Measurements from ENCODE around the gene SOD3. TPM values are rescaled to one million over a fixed set of nuclear protein-coding genes. Genes with fewer than 3 reads are reported as not detected.

SOD3 gene
- total RNA-seq, 1 experiment from 2014 or later, result 4.1 TPM

- no peak for TF ChIP-seq ZBTB43 (CRISPR knock-in tag; IDR thresholded peaks at IDR 0.05)
- TF ChIP-seq HMGXB4 (CRISPR knock-in tag; IDR thresholded peaks at IDR 0.05), result no peak
- TF ChIP-seq MYBL2 (CRISPR knock-in tag; IDR thresholded peaks at IDR 0.05), result no peak
- TF ChIP-seq OVOL2 (CRISPR knock-in tag; IDR thresholded peaks at IDR 0.05; ENCODE audit: borderline replicate concordance), result no peak
Measured at GRCh38 chr4:24810871-24811631, 15.7 kb downstream of the SOD3 start (continued).

- POLR2A ChIA-PET, result no interaction called here
- no peak overlapping the region for H3K27ac Mint-ChIP-seq
- DNase-seq (ENCODE audit: low spot score) (no peak), ATAC-seq (no peak)
- H3K27me3 Mint-ChIP-seq (ENCODE audit: low read depth), result peaks cover 7% of the 10 kb centered on the region; the same call in 1 of the 2 replicates
- H3K4me3 Mint-ChIP-seq, result no peak overlapping the region
- CTCF ChIA-PET, result no interaction called here
- peaks cover 8% of the 10 kb centered on the region for H3K4me1 Mint-ChIP-seq
- no peak for TF ChIP-seq JAZF1 (CRISPR knock-in tag; IDR thresholded peaks at IDR 0.05)
- TF ChIP-seq CREM (CRISPR knock-in tag; IDR thresholded peaks at IDR 0.05), result no peak
- no peak for TF ChIP-seq ZNF317 (CRISPR knock-in tag; IDR thresholded peaks at IDR 0.05; ENCODE audit: borderline replicate concordance, low read depth)
- TF ChIP-seq SMAD3 (CRISPR knock-in tag; IDR thresholded peaks at IDR 0.05; ENCODE audit: borderline replicate concordance), result no peak
- peaks cover 9% of the 10 kb centered on the region for H3K9me3 Mint-ChIP-seq
- peaks cover 7% of the 10 kb centered on the region for H3K36me3 Mint-ChIP-seq
Measured at GRCh38 chr4:24813732-24814131, 18.4 kb downstream of the SOD3 start.

GRCh38 chr4:24816797-24817196, 21.4 kb downstream of the SOD3 start:
- CTCF ChIA-PET, result no interaction called here
- peaks cover 8% of the 10 kb centered on the region for H3K9me3 Mint-ChIP-seq
- no peak overlapping the region for H3K4me3 Mint-ChIP-seq
- ATAC-seq (no peak), DNase-seq (ENCODE audit: low spot score) (no peak)
- peaks cover 7% of the 10 kb centered on the region; the same call in 1 of the 2 replicates for H3K27me3 Mint-ChIP-seq (ENCODE audit: low read depth)
- H3K27ac Mint-ChIP-seq, result no peak overlapping the region
- POLR2A ChIA-PET, result interaction anchor here (0.6 kb wide), 1 partner anchor 11 kb away, joined by 3 read pairs; no protein-coding TSS in a partner anchor
- peaks cover 7% of the 10 kb centered on the region for H3K36me3 Mint-ChIP-seq
- peaks cover 3% of the 10 kb centered on the region; the same call in 1 of the 2 replicates for H3K4me1 Mint-ChIP-seq
- TF ChIP-seq ZSCAN18 (CRISPR knock-in tag; IDR thresholded peaks at IDR 0.05), result no peak
- no peak for TF ChIP-seq ZNF423 (CRISPR knock-in tag; IDR thresholded peaks at IDR 0.05)
- TF ChIP-seq HMGA2 (CRISPR knock-in tag; IDR thresholded peaks at IDR 0.05), result no peak
- no peak for TF ChIP-seq GRHL2 (CRISPR knock-in tag; IDR thresholded peaks at IDR 0.05; ENCODE audit: insufficient replicate concordance, severe bottlenecking)
- no peak for TF ChIP-seq OVOL2 (CRISPR knock-in tag; IDR thresholded peaks at IDR 0.05; ENCODE audit: borderline replicate concordance)
- no peak for TF ChIP-seq ZBTB43 (CRISPR knock-in tag; IDR thresholded peaks at IDR 0.05)
- no peak for TF ChIP-seq CTCF (IDR thresholded peaks at IDR 0.05)
- TF ChIP-seq FOXJ3 (CRISPR knock-in tag; IDR thresholded peaks at IDR 0.05; ENCODE audit: borderline replicate concordance), result no peak
- no peak for TF ChIP-seq AR (CRISPR knock-in tag; IDR thresholded peaks at IDR 0.05)
- TF ChIP-seq TCF7 (CRISPR knock-in tag; IDR thresholded peaks at IDR 0.05; ENCODE audit: low read depth), result no peak
- TF ChIP-seq NFYB (CRISPR knock-in tag; conservative IDR thresholded peaks at IDR 0.05; ENCODE audit: low read depth), result no peak
- no peak for TF ChIP-seq RELA (CRISPR knock-in tag; IDR thresholded peaks at IDR 0.05; ENCODE audit: borderline replicate concordance)
- TF ChIP-seq ZNF425 (CRISPR knock-in tag; conservative IDR thresholded peaks at IDR 0.05), result no peak
